Measurements from ENCODE around the gene EEF2.

- TF ChIP-seq POLR2A (IDR thresholded peaks at IDR 0.05): no peak
- no peak for TF ChIP-seq CTCF (IDR thresholded peaks at IDR 0.05)
Observed at GRCh38 chr19:4012092-4012974, 27.1 kb upstream of the EEF2 start.

All from adrenal gland (tissue), 5 donors.